Loucy (cell line): ENCODE data around the gene DIO3.

Source experiments
- H2AFZ ChIP-seq: fragments of 200-600 bp; sonication (generic); 2 replicates; pipeline ENCODE4 v1.6.0; 2016; ENCODE audit warnings: antibody characterized with exemption, mild to moderate bottlenecking, low read length, moderate library complexity
- H3F3A ChIP-seq: fragments of 200-600 bp; 2 replicates; pipeline ENCODE4 v1.6.0; 2016; ENCODE audit warnings: antibody characterized with exemption, low read depth, mild to moderate bottlenecking
- H3K27me3 ChIP-seq: fragments of 200-600 bp; sonication (generic); 2 replicates; pipeline ENCODE4 v1.6.1; 2014; ENCODE audit warnings: low read length, mild to moderate bottlenecking; ENCODE audit not compliant: insufficient read depth, poor library complexity, severe bottlenecking
- H3K36me3 ChIP-seq: fragments of 200-600 bp; sonication (generic); 2 replicates; pipeline ENCODE4 v1.6.1; 2016; ENCODE audit warnings: low read length; ENCODE audit not compliant: insufficient read depth
- H3K4me1 ChIP-seq: fragments of 200-600 bp; sonication (generic); 2 replicates; pipeline ENCODE4 v1.5.1; 2014; ENCODE audit warnings: low read length, mild to moderate bottlenecking; ENCODE audit not compliant: insufficient read depth, poor library complexity, severe bottlenecking
- H3K4me2 ChIP-seq: fragments of 200-600 bp; sonication (generic); 2 replicates; pipeline ENCODE4 v1.6.0; 2014; ENCODE audit warnings: antibody characterized with exemption, low read length, low read depth, mild to moderate bottlenecking; ENCODE audit not compliant: poor library complexity, severe bottlenecking
- H3K4me3 ChIP-seq: fragments of 200-600 bp; sonication (generic); 2 replicates; pipeline ENCODE4 v1.5.1; 2014; ENCODE audit warnings: low read length, mild to moderate bottlenecking, mixed read lengths; ENCODE audit not compliant: poor library complexity, severe bottlenecking
- H3K79me2 ChIP-seq: fragments of 200-600 bp; sonication (generic); 2 replicates; pipeline ENCODE4 v1.6.1; 2014; ENCODE audit warnings: low read length; ENCODE audit not compliant: insufficient read depth
- H3K9ac ChIP-seq: fragments of 200-600 bp; sonication (generic); 2 replicates; pipeline ENCODE4 v1.6.0; 2014; ENCODE audit warnings: mild to moderate bottlenecking, low read depth, low read length, moderate library complexity; ENCODE audit not compliant: poor library complexity, severe bottlenecking
- H3K9me2 ChIP-seq: fragments of 200-600 bp; sonication (generic); replicated peaks from 2 replicates; pipeline ENCODE4 v1.6.1; 2016; ENCODE audit warnings: low read depth, low read length, mixed read lengths
- H3K9me3 ChIP-seq: fragments of 200-600 bp; sonication (generic); 2 replicates; pipeline ENCODE4 v1.6.1; 2014; ENCODE audit warnings: mild to moderate bottlenecking, antibody characterized with exemption, low read length, low read depth; ENCODE audit not compliant: insufficient read depth
- H4K20me1 ChIP-seq: fragments of 200-600 bp; sonication (generic); 2 replicates; pipeline ENCODE4 v1.6.0; 2014; ENCODE audit warnings: antibody characterized with exemption, low read length, mild to moderate bottlenecking; ENCODE audit not compliant: insufficient read depth, poor library complexity, severe bottlenecking
- EZH2phosphoT487 ChIP-seq: fragments of 200-600 bp; IDR thresholded peaks from 2 replicates; pipeline ENCODE4 v1.6.1; 2018; ENCODE audit warnings: antibody characterized with exemption, mild to moderate bottlenecking, moderate library complexity, borderline replicate concordance
- TF ChIP-seq, protein P1 (sequence below): fragments of 200-600 bp; sonication (generic); conservative IDR thresholded peaks from 2 replicates; pipeline ENCODE4 v1.5.1; 2014; ENCODE audit warnings: mild to moderate bottlenecking, antibody characterized with exemption, low read length

The DIO3 gene

DNA sequence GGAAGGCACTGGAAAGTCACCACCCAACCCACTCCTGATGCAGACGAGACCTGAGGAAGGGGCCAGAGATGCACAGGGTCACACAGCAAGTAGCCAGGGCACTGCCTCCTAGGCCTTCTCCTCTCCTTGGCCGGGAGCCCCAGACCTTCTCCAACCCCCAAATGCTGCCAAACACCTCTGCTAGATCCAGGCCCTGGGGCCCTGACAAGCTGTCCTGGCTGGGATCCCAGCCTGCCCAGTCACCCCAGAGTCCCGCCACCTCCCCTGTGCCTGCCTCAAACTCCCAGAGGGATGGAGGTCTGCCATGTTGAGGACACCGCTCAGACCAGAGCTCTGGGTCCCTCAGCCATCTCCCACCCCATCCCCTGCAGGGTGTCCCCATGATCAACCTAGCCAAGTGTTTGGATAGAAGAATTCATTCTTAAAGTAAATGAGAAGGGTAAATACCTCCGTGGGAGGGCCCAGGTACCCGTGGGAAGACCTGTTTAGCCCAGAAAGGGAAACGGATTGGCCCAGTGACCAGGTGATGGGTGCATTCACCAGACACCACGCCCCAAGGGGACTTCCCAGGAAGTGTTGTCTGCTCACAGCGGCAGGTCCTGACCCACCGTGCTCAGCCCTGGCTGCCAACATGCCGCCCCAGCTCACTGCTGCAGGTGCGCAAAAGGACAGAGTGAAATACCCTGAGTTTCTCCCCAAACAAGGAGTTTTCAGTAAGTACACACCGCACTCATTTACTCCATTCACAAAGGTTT, 4.6 kb upstream of the DIO3 start:
- H3K9ac ChIP-seq, result no peak overlapping the region
- no peaks in the 10 kb centered on the region for H3F3A ChIP-seq
- no peaks in the 10 kb centered on the region for H3K36me3 ChIP-seq
- H3K27me3 ChIP-seq, result no peaks in the 10 kb centered on the region
- no peak overlapping the region for H3K4me2 ChIP-seq
- no peaks in the 10 kb centered on the region for H3K9me2 ChIP-seq
- H3K79me2 ChIP-seq, result no peaks in the 10 kb centered on the region
- no peaks in the 10 kb centered on the region for H3K9me3 ChIP-seq
- TF ChIP-seq, protein P1, sequence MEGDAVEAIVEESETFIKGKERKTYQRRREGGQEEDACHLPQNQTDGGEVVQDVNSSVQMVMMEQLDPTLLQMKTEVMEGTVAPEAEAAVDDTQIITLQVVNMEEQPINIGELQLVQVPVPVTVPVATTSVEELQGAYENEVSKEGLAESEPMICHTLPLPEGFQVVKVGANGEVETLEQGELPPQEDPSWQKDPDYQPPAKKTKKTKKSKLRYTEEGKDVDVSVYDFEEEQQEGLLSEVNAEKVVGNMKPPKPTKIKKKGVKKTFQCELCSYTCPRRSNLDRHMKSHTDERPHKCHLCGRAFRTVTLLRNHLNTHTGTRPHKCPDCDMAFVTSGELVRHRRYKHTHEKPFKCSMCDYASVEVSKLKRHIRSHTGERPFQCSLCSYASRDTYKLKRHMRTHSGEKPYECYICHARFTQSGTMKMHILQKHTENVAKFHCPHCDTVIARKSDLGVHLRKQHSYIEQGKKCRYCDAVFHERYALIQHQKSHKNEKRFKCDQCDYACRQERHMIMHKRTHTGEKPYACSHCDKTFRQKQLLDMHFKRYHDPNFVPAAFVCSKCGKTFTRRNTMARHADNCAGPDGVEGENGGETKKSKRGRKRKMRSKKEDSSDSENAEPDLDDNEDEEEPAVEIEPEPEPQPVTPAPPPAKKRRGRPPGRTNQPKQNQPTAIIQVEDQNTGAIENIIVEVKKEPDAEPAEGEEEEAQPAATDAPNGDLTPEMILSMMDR, result no peak
- TF ChIP-seq EZH2phosphoT487, result no peak
- H4K20me1 ChIP-seq, result no peaks in the 10 kb centered on the region
- H2AFZ ChIP-seq, result no peak overlapping the region
- no peak overlapping the region for H3K4me3 ChIP-seq
- H3K4me1 ChIP-seq, result no peaks in the 10 kb centered on the region

DNA sequence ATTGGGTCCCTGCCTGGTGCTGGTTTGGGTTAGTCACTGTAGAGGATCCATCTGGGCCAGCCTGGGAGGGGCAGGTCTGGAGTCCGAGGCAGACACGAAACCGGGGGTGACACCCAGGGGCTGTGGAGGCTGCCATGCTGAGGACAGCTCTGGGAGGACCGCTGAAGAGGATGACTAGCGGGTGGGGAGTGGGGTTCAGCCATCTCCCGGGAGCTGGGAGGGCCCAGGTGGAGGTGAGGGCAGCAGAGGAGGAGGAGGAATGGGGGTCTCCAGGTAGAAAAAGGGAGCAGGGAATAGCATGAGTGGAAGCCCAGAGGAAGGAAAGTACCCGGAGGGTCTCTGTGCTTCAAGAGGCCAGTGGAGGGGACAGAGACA, 4.0 kb upstream of the DIO3 start:
- TF ChIP-seq EZH2phosphoT487, result no peak
- TF ChIP-seq, protein P1, result no peak
- Histone ChIP-seq H3K9me2 (no peaks in the 10 kb centered on the region), H3K9me3 (no peaks in the 10 kb centered on the region), H3K36me3 (no peaks in the 10 kb centered on the region), H3F3A (no peaks in the 10 kb centered on the region), H3K4me3 (no peak overlapping the region), H2AFZ (no peak overlapping the region), H3K27me3 (no peaks in the 10 kb centered on the region), H4K20me1 (no peaks in the 10 kb centered on the region), H3K9ac (no peak overlapping the region), H3K4me2 (no peak overlapping the region), H3K79me2 (no peaks in the 10 kb centered on the region), H3K4me1 (no peaks in the 10 kb centered on the region)

DNA sequence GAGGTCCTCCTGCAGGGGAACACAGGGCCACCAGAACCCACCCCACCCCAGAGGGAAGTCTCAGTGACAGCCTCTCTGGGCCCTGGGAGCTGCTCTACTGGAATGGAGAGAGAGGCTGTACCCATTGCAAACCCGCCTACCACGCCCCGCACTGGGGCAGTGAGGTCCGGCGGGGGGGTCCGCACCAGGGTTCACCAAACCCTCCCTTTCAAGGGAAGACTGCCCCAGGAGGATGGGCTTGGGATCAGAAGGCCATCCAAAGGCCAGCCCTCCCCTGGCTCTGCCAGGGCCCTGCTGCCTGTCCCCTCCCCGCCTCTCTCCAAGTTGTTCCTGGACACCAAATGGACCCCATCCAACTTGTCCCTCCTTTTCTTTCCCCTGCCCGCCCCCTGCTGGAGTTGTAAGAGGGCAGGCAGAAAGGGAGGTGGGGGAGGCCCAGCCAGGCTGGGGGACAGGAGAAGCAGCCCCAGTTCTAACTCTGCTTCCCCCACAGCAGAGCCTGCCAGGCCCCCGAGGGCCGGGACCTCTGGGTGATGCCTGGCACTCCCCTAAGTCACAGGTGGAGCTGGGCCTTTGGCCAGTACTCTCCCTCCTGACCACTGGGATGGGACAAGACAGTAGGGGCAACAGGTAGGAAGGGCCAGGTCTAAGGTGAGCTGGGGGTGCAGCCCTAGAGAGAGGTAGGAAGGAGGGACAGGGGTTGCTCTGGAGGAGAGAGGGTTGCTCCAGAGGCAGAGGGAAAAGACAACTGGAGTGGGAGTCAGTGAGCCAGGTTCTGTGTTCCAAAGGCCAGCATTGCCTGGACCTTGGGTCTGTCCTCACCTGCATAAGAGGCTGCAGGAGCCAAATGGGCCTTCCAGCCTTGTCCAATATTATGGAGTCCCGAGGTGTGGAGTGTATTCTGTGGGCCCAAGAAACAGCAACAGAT, 3.2 kb upstream of the DIO3 start:
- TF ChIP-seq EZH2phosphoT487, result no peak
- TF ChIP-seq, protein P1, result no peak
- no peaks in the 10 kb centered on the region for H3K36me3 ChIP-seq
- H3K4me1 ChIP-seq, result no peaks in the 10 kb centered on the region
- H3F3A ChIP-seq, result no peaks in the 10 kb centered on the region
- no peak overlapping the region for H3K4me3 ChIP-seq
- H3K79me2 ChIP-seq, result no peaks in the 10 kb centered on the region
- no peak overlapping the region for H3K4me2 ChIP-seq
- no peaks in the 10 kb centered on the region for H3K9me2 ChIP-seq
- H3K27me3 ChIP-seq, result no peaks in the 10 kb centered on the region
- H3K9me3 ChIP-seq, result no peaks in the 10 kb centered on the region
- no peak overlapping the region for H2AFZ ChIP-seq
- H3K9ac ChIP-seq, result no peak overlapping the region
- no peaks in the 10 kb centered on the region for H4K20me1 ChIP-seq
